ES-I3 (cell line): ENCODE data around the gene FOCAD.

Source experiments
- H3K36me3 ChIP-seq: 2 replicates; pipeline ENCODE4 v1.6.1; 2013; ENCODE audit warnings: mild to moderate bottlenecking, low read length, control low read depth, moderate library complexity; ENCODE audit not compliant: insufficient read depth
- H3K4me1 ChIP-seq: 2 replicates; pipeline ENCODE4 v1.6.1; 2013; ENCODE audit warnings: mild to moderate bottlenecking, control low read depth, low read length; ENCODE audit not compliant: insufficient read depth
- H3K9ac ChIP-seq: 2 replicates; pipeline ENCODE4 v1.6.1; 2013; ENCODE audit warnings: low read depth, mild to moderate bottlenecking, low read length, moderate library complexity
- H3K9me3 ChIP-seq: 2 replicates; pipeline ENCODE4 v1.6.1; 2013; ENCODE audit warnings: mild to moderate bottlenecking, low read length, moderate library complexity; ENCODE audit not compliant: control insufficient read depth, insufficient read depth

Gene FOCAD

DNA sequence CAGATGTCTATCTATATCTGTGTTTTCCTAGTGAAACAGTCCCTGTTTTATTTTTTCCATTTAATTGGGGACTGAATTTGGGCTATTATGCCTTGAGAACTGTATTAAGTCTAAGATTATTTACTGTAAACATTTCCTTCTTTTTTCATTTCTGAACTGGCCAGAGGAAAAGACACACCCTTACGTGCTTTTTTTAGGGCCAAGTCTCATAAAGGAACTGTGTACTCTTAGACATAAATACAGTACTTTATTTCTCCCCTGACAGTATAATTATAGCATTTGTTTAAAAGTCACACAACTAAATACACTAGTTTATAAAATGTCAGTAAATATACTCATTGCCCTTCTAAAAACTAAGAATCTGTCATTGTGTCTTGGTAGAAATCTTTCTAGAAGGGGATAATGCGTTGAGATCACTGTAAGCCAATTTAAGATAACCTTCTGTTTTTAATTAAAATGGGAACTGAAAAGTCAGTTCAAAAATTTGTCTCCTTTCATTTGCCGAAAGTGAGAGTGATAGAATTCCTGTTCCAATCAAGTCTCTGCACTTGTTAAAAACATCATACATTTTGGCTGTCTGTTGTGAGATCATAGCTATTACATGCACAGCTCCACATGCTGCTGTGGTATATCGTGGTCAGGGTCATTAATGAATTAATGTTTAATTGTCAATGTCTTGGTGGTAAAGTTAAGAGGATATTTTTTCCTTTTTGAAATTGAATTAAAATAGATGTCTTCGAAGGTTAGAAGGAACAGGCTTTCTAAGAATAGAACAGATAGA is 132.1 kb downstream of the FOCAD start:
- H3K9me3 ChIP-seq: no peaks in the 10 kb centered on the region
- H3K36me3 ChIP-seq: no peaks in the 10 kb centered on the region
- H3K9ac ChIP-seq: no peak overlapping the region
- peaks cover 3% of the 10 kb centered on the region; the same call in 1 of the 2 replicates for H3K4me1 ChIP-seq

DNA sequence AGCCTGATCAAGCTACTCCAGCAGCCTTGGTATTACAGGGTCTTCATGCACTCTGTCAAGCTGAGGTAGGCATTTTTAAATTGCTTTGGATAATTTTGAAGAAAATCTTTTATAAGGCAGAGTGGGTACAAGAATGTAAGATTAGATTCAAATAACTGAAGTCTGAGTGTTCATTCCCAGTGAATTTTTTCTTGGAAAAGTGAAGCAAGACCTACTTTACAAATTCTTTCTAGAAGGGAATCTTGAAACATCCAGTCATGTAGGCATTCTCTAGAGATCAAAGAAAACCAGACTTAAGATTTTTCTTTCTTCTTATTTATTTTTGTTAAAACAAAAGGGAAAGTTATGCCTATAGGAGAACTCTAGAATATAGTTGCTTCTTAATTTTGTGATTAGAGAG is 139.0 kb downstream of the FOCAD start:
- Histone ChIP-seq H3K4me1 (peaks cover 3% of the 10 kb centered on the region; the same call in 1 of the 2 replicates), H3K9me3 (no peaks in the 10 kb centered on the region), H3K9ac (no peak overlapping the region), H3K36me3 (no peaks in the 10 kb centered on the region)

DNA sequence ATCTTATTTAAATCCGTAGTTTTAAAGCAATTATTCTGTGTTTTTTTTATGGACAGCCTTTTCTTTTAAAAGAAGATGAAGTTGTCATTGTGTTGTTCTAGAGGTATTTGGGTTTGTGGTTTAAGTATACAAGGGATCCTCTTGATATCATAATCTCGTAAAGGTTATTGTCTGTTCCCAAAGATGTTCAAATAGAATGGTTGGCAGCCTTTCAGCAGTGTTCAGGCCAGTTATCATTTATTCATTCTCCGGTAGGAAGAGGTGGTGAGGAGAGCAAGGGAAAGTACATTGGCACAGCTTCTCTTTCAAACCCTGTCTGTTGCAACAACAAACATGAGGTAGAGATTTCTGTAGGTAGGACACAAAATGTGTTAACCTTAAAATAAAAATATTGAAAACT is 147.0 kb downstream of the FOCAD start:
- Histone ChIP-seq H3K9me3 (no peaks in the 10 kb centered on the region), H3K9ac (no peak overlapping the region), H3K36me3 (no peaks in the 10 kb centered on the region), H3K4me1 (peaks cover 9% of the 10 kb centered on the region)

DNA sequence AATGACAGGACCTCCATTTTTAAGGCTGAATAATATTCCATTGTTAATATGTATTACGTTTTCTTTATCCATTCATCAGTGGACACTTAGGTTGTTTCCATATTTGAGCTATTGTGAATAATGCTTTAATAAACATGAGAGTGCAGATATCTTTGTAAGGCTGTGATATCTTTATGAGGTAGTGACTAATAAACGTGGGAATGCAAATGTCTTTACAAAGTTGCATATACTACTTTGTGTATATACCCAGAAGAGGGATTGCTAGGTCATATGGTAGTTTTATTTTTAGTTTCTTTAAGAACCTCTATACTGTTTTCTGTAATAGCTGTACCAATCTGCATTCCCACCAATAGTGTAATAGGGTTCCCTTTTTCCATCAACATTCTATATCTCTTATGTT is 148.7 kb downstream of the FOCAD start:
- Histone ChIP-seq H3K9ac (no peak overlapping the region), H3K4me1 (peaks cover 14% of the 10 kb centered on the region)

DNA sequence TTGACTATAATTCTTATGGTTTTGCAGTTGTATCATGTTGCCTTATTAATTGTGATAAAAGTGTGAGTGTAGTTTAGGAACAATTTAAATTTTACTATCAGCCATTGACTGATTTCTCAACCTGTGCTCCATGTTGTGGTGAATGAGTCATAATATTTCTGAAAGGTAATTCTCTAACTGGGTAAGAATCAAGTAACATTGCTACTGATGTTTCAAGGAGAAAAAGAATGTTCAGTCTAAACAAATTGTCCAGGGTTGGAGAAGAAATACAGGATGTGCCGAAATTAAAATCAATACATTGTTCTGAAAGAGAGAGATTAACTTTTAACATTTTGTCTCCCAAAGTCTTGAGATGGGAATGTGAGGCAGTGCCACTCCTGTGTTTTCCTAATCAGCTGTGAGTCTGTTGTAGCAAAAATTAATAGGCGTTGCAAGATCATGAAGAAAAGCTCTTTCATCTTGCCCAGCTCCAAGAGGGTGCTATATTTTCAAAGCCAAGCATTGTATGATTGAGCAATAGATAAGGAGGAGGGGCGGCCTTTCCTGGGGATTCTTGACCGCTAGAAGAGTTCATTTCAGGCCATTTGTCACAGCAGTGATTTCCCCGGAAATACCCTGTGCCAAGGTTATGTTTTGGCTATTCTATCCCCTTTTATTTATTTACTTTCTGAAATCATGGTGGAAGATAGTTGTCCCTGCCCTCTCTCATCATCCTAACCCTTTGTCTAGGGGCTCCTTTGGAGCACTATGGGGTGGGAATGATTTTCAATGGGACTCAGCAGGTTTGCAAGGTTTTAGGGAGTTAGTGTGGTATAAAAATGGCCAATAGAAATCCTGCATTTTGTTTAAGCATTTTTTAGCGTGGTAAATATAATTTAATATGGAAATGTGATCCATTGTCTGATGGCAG is 151.6 kb downstream of the FOCAD start:
- Histone ChIP-seq H3K4me1 (peaks cover 14% of the 10 kb centered on the region), H3K9ac (no peak overlapping the region), H3K36me3 (no peaks in the 10 kb centered on the region), H3K9me3 (no peaks in the 10 kb centered on the region)

More for the DNA sequence above, 148.7 kb downstream of the FOCAD start:
- Histone ChIP-seq H3K9me3 (no peaks in the 10 kb centered on the region), H3K36me3 (no peaks in the 10 kb centered on the region)

DNA sequence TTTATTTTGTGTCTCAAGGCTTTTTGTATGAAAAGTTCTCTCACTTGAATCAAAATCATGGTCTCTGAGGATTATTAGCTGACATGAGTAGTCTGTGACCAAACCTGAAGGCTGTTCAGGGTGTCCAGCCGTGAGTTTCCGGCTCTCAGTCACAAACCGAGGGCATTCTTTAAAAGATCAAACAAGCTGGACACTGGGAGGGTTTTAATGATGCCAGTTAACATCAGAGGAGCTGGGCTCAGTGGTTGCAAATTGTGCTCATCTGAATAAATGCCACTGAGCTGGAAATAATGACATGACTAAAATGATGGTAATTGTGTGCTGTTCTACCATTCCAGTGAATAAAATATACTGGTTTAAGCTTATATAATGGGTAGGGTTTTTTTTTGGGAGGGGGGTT is 153.1 kb downstream of the FOCAD start:
- Histone ChIP-seq H3K4me1 (peaks cover 14% of the 10 kb centered on the region), H3K36me3 (no peaks in the 10 kb centered on the region), H3K9ac (no peak overlapping the region), H3K9me3 (no peaks in the 10 kb centered on the region; the same call in 1 of the 2 replicates)

DNA sequence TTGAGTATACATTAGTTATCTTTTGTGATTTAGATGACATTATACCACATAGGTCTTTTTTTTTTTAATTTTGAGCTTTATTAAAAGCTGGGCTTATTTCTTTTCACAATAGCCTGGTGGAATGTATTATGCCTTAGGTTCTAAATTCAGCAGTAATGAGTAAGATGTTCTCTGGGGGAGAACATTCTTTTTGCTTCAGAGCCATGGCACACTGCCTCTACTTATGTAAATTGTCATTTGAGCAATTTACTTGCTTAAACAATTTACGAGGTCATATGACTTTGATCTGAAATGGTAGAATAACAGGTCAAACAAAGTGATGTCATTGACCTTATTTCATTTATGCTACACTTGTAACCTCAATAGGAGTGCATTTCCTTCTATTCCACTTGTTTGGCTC is 154.2 kb downstream of the FOCAD start:
- Histone ChIP-seq H3K9ac (no peak overlapping the region), H3K9me3 (no peaks in the 10 kb centered on the region; the same call in 1 of the 2 replicates), H3K4me1 (peaks cover 14% of the 10 kb centered on the region), H3K36me3 (no peaks in the 10 kb centered on the region)

DNA sequence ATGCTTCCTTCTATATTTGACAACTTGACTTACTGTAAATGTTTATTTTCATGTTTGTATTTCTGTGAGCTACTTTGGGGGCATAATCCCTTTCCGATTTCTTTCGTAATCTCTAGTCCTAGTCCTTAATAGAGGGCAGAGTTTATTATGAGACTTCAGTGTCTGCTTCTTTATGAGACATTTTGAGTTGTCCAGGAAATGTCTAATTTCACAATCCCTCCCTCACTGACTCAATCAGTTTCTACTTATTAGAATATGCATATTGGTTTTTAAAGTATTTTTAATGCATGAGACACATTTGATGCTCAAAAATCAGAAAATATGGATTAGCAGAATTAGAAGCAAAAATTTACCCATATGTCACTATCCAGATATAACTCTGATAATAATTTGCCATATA is 160.9 kb downstream of the FOCAD start:
- Histone ChIP-seq H3K9me3 (no peaks in the 10 kb centered on the region; the same call in 1 of the 2 replicates), H3K4me1 (no peaks in the 10 kb centered on the region), H3K9ac (no peak overlapping the region), H3K36me3 (no peaks in the 10 kb centered on the region)

DNA sequence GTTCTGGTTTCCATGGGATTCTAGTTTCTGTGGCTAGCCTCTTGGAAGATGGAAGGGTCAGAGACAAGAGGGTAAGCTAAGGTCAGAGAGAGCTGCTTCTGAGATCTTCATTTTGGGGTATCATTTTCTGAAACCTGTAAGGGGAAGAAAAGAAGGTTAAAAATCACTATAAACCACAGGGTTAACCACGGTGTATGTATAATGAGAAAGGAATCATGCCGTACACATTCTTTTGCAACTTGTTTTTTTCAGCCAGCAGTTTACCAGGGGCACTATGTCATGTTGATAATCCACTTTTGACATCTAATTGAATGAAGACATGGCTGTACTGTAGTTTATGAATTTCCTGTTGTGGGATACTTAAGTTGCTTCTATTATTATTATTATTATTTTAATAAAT is 164.4 kb downstream of the FOCAD start:
- no peaks in the 10 kb centered on the region for H3K4me1 ChIP-seq
- no peak overlapping the region for H3K9ac ChIP-seq
- no peaks in the 10 kb centered on the region for H3K36me3 ChIP-seq
- no peaks in the 10 kb centered on the region for H3K9me3 ChIP-seq

DNA sequence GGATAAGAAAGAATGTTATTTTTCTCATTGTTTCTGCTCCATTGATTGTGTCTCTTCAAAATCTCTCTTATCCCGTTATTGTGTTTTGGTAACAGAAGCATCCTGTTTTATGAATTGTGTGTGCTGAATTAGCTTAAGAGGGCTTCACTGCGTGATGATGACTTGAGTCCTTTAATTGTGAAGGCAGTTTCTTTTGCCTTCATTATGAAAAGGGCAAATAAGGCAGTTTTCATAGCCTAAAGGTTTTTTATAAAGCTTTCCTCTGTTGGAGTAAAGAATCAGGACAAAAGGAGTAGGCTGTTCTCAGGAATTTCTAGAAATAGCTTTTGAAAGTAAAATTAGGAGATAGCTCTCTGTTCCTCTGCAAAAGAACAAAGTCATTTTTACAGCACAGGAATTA is 169.8 kb downstream of the FOCAD start:
- H3K4me1 ChIP-seq: no peaks in the 10 kb centered on the region
- no peaks in the 10 kb centered on the region for H3K36me3 ChIP-seq
- H3K9me3 ChIP-seq: no peaks in the 10 kb centered on the region
- no peak overlapping the region for H3K9ac ChIP-seq

DNA sequence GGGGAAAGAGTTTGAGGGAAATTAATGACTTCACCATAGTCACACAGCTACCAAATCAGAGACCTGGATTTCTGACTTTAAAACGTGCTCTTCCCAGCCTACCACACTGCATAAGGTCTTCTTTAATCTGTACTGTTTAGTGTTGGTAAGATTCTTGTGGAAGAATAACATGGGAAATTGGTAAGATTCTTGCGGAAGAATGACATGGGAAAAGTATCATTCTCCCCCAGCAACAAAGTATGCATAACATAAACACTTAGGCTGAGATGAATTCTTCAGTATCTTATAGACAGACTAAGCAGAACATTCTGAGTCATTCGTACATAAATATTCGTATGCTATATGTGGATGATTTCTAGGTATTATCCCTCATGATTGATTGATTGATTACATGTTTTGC is 170.4 kb downstream of the FOCAD start:
- Histone ChIP-seq H3K9me3 (no peaks in the 10 kb centered on the region), H3K4me1 (no peaks in the 10 kb centered on the region), H3K9ac (no peak overlapping the region), H3K36me3 (no peaks in the 10 kb centered on the region)

DNA sequence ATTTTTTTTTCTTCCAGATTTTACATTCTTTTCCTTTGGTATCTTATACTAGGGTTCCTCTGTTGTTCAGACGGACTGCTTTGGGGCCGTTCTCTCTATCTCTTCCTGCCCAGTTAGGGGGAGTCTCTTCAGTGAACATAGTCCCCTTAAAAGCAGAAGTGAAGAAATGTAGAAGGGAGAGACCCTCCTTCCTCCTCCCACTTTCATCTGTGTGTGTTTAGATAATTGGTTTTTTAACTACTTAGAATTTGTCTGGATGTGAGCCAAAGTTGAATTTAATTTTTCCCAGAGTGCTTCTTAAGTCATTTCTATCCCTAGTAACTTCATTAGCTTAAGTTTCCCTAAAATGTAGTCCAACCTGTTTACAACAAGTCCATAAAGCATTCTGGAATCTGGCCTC is 179.9 kb downstream of the FOCAD start:
- no peak overlapping the region for H3K9ac ChIP-seq
- no peaks in the 10 kb centered on the region for H3K36me3 ChIP-seq
- H3K9me3 ChIP-seq: no peaks in the 10 kb centered on the region
- H3K4me1 ChIP-seq: no peaks in the 10 kb centered on the region

DNA sequence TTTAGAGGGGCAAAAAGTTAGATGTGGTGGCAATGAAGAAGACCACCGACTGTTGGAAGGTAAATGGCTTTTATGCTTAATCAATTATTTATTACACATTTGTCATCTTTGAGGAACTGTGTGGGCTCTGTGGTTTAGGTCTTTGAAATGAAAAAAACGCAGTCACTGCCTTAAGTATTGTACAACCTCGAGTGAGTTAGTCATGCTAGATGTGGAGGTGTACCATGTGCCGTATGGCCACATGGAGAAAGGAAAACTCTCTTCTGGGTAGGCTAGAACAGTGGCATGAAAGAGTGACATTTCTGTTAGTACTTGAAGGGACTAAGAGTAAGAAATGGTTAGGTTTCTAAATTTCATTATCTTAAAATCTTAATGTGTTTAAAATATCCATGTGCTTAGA is 181.3 kb downstream of the FOCAD start:
- no peak overlapping the region for H3K9ac ChIP-seq
- H3K36me3 ChIP-seq: no peaks in the 10 kb centered on the region
- H3K4me1 ChIP-seq: no peaks in the 10 kb centered on the region
- H3K9me3 ChIP-seq: no peaks in the 10 kb centered on the region

DNA sequence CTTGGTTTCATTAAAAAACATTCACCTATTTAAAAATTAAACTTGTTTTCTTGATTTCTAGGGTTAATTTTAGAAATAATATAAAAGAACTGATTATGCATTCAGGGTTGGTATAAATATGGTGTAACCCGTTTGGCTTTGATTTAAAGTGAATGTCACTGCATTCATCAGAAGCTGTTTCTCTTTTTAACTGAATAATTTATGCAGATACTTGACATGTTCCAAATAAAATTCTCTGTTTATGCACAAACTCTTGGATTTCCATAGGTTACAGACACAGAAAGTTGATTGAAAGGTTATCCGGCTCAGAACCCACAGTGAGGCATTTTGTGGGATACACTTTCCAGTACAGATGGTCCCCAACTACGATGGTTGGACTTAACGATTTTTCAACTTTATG is 186.1 kb downstream of the FOCAD start:
- Histone ChIP-seq H3K9me3 (no peaks in the 10 kb centered on the region), H3K36me3 (no peaks in the 10 kb centered on the region), H3K4me1 (peaks cover 16% of the 10 kb centered on the region), H3K9ac (no peak overlapping the region)
